GM23248 (cell line): ENCODE data around the gene CGNL1.

Experiments used
- EZH2 ChIP-seq: fragments of 200-600 bp; sonication (generic); IDR thresholded peaks from 2 replicates; pipeline ENCODE4 v1.6.1; 2018; ENCODE audit warnings: antibody characterized with exemption, mild to moderate bottlenecking; ENCODE audit not compliant: insufficient read depth, poor library complexity, severe bottlenecking
- EZH2phosphoT487 ChIP-seq: fragments of 200-600 bp; sonication (generic); IDR thresholded peaks from 2 replicates; pipeline ENCODE4 v1.6.1; 2018; ENCODE audit warnings: antibody characterized with exemption, moderate library complexity, mild to moderate bottlenecking, low read depth; ENCODE audit not compliant: insufficient read depth

DNA sequence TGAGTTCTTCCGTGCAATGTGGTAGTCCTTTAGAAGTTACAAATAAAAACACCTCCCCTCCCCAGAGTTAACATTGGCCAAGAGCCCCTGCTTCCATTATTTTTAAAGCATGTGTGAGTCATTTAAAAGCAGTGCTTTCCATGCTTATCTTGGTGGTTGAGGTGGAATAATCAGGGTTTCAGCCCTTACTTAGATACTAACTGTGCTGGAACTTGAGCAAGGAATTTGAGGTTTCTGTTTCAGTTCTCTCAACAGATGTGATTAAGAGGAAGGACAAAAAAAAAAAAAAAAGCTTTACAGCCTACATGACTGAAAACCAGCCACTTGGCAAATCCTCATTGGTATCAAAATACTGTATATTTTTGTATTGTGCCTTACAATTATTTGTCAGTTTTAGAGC, 64.5 kb downstream of the CGNL1 start:
- TF ChIP-seq EZH2 (no peak), EZH2phosphoT487 (no peak)
